IPS DF 6.9 (cell line): Measurements from ENCODE around the gene CCSER1.

Experiments
- DNase-seq: peaks from one replicate; pipeline ENCODE4 v3.0.0-alpha.2; 2013; ENCODE audit warnings: low read depth, low spot score
- H3K27ac ChIP-seq: one replicate; pipeline ENCODE4 v1.5.1; 2013; ENCODE audit warnings: low read length, control low read depth
- H3K27me3 ChIP-seq: 2 replicates; pipeline ENCODE4 v1.6.1; 2013; ENCODE audit warnings: mild to moderate bottlenecking, low read length; ENCODE audit not compliant: control insufficient read depth, insufficient read depth
- H3K36me3 ChIP-seq: 2 replicates; pipeline ENCODE4 v1.6.1; 2013; ENCODE audit warnings: low read length; ENCODE audit not compliant: control insufficient read depth, insufficient read depth
- H3K4me1 ChIP-seq: 2 replicates; pipeline ENCODE4 v1.6.1; 2013; ENCODE audit warnings: low read length; ENCODE audit not compliant: control insufficient read depth, insufficient read depth
- H3K4me3 ChIP-seq: 2 replicates; pipeline ENCODE4 v1.5.1; 2013; ENCODE audit warnings: mild to moderate bottlenecking, low read length
- H3K9me3 ChIP-seq: 2 replicates; pipeline ENCODE4 v1.6.1; 2013; ENCODE audit warnings: low read length, inconsistent platforms; ENCODE audit not compliant: control insufficient read depth, insufficient read depth
- WGBS: extraction: QIAGEN DNeasy Blood & Tissue Kit; methylation state at CpG from one replicate; pipeline ENCODE4 v1.1.7; 2013; ENCODE audit warnings: mixed read lengths, missing lambda C conversion rate; ENCODE audit not compliant: insufficient read length, insufficient coverage; 5-methylcytosine and 5-hydroxymethylcytosine counted together

CCSER1 gene

DNA sequence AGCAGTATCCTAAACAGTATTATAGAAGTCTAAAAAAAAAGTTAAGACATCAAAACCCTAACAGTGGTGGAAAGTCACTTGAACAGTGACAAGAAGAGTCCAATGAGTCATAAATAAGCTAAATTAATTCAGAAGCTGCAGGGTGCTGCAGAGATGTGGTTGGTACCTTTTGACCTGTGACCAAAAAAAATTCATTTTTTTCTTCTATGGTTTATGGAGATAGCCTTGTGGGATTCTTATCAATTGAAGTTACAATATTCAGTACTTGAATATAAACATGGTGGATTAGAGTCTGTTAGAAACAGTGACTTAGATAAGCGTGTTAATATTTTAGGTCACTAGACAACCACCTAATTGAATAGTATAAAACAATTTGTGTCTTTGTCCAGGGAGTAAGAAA lies 35.4 kb downstream of the CCSER1 start:
- no peak overlapping the region for H3K27ac ChIP-seq
- no CpG with 5 or more reads among the region's 1 CpG for WGBS
- H3K9me3 ChIP-seq: no peaks in the 10 kb centered on the region

DNA sequence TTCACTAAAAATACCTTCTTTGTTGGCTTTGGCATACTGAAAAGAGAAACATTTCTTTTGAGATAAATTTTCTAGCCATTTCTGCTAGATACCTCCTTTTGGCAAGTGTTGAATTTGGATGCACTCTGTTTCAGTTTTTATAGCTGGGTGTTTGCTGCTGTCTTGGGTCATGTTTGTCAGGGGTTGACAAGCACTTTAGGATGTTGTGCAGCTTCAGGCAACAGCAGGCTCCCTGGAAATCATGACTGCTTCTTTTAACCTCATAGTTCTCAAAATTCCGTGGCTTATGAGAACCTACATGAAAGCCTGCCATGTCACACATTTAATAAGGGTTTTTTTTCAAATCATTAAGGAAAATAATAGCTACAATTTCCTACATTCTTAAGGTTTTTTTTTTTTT lies 36.7 kb downstream of the CCSER1 start:
- no peaks in the 10 kb centered on the region for H3K9me3 ChIP-seq
- H3K4me1 ChIP-seq: no peaks in the 10 kb centered on the region
- no peaks in the 10 kb centered on the region for H3K27me3 ChIP-seq
- WGBS: no CpG with 5 or more reads among the region's 1 CpG
- H3K4me3 ChIP-seq: no peak overlapping the region
- H3K36me3 ChIP-seq: no peaks in the 10 kb centered on the region
- H3K27ac ChIP-seq: no peak overlapping the region
- no peak for DNase-seq

More for the DNA sequence above, 35.4 kb downstream of the CCSER1 start:
- H3K4me1 ChIP-seq: no peaks in the 10 kb centered on the region
- H3K4me3 ChIP-seq: no peak overlapping the region
- no peaks in the 10 kb centered on the region for H3K36me3 ChIP-seq
- no peak for DNase-seq
- H3K27me3 ChIP-seq: no peaks in the 10 kb centered on the region

DNA sequence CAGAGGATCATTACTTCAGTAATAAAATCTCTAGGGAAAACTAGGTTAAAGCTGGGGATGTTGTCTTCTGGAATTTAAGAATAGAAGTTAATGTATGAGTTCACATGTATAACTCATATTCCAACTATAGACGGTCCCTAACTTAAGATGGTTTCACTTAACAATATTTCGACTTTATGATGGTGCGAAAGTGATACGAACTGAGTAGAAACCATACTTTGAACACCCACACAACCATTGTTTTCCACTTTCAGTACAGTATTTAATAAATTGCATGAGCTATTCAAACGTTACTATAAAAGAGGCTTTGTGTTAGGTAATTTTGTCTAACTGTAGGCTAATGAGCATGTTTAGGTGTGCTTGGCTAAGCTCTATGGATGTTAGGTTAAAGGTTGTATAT lies 38.7 kb downstream of the CCSER1 start:
- H3K4me1 ChIP-seq: no peaks in the 10 kb centered on the region
- H3K27ac ChIP-seq: no peak overlapping the region
- no CpG with 5 or more reads among the region's 5 CpGs for WGBS
- no peak overlapping the region for H3K4me3 ChIP-seq
- H3K27me3 ChIP-seq: no peaks in the 10 kb centered on the region
- DNase-seq: no peak
- no peaks in the 10 kb centered on the region for H3K9me3 ChIP-seq
- H3K36me3 ChIP-seq: no peaks in the 10 kb centered on the region

DNA sequence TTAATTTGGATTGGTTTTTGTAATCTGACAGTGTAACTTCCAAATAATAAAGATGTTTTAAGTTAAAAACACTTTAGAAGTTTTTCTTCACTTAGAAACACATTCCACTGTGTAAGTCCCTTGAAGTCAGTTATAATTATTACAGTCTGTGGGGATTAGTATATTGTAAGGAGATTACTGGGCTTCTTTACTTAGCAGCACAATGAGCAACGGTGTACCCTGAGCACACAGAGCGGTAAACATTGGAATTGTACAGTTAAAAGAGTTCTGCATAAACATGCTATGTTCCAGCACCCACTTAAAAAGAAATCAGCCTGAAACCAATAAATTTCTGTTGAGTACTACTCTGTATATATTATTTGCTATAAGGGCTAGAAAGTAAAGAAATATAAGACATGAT lies 44.3 kb downstream of the CCSER1 start:
- H3K36me3 ChIP-seq: no peaks in the 10 kb centered on the region
- H3K9me3 ChIP-seq: no peaks in the 10 kb centered on the region
- H3K27me3 ChIP-seq: no peaks in the 10 kb centered on the region
- no peaks in the 10 kb centered on the region for H3K4me1 ChIP-seq
- no peak overlapping the region for H3K27ac ChIP-seq
- DNase-seq: no peak
- no CpG with 5 or more reads among the region's 2 CpGs for WGBS
- no peak overlapping the region for H3K4me3 ChIP-seq

- Histone ChIP-seq H3K27me3 (no peaks in the 10 kb centered on the region), H3K27ac (no peak overlapping the region), H3K9me3 (no peaks in the 10 kb centered on the region), H3K4me1 (no peaks in the 10 kb centered on the region), H3K36me3 (no peaks in the 10 kb centered on the region), H3K4me3 (no peak overlapping the region)
- no peak for DNase-seq
- no CpG with 5 or more reads among the region's 3 CpGs for WGBS
Measured at GRCh38 chr4:90174621-90175023, 47.4 kb downstream of the CCSER1 start.

DNA sequence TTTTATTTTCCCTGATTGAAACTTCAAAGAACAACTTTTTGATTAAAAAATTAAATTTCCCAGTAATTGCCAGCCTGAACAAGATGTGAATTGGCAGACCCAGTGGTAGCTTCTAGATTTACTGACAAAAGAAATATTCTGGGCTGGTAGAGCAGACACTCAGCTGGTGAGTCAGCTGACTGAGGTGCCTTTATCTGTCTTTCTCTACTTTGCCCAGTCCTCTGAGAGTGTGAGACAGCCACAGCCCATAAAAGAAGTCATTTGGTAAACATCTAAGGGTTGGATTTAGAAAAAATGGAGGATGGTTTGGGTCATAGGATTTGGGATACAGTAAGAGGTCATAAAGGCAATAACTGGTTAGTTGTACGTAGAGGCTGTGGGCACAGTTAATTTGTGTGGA lies 54.5 kb downstream of the CCSER1 start:
- no peaks in the 10 kb centered on the region for H3K9me3 ChIP-seq
- WGBS: 100% methylated on average over 1 of the region's 1 CpG
- H3K27ac ChIP-seq: no peak overlapping the region
- peaks cover 4% of the 10 kb centered on the region; the same call in 1 of the 2 replicates for H3K4me1 ChIP-seq
- no peaks in the 10 kb centered on the region for H3K27me3 ChIP-seq
- H3K4me3 ChIP-seq: no peak overlapping the region
- no peaks in the 10 kb centered on the region for H3K36me3 ChIP-seq
- DNase-seq: no peak

GRCh38 chr4:90183254-90183653 lies 56.1 kb downstream of the CCSER1 start:
- Histone ChIP-seq H3K4me3 (no peak overlapping the region), H3K36me3 (no peaks in the 10 kb centered on the region), H3K27ac (no peak overlapping the region), H3K27me3 (no peaks in the 10 kb centered on the region), H3K4me1 (peaks cover 4% of the 10 kb centered on the region; the same call in 1 of the 2 replicates), H3K9me3 (no peaks in the 10 kb centered on the region)
- no peak for DNase-seq
- WGBS: no CpG with 5 or more reads among the region's 3 CpGs

DNA sequence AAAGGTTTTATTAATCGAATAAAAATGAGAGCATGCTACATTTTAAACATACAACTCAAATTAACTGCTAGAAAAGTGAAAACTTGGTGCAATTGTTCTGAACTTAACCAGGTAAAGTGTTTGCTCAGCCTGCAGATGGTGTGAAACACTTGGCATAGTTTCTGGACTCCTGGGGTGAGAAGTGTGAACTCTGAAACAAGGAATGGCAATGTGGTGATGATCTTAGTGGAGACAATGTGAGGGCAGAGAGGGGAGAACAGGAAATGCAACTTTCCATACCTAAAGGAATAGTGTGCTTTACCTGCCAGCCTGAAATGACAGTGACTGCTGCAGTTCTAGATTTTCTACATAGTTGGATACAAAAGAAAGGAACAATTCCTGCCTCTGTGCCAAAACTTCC lies 57.4 kb downstream of the CCSER1 start:
- DNase-seq: no peak
- Histone ChIP-seq H3K9me3 (no peaks in the 10 kb centered on the region), H3K36me3 (no peaks in the 10 kb centered on the region), H3K27ac (no peak overlapping the region), H3K4me3 (no peak overlapping the region), H3K4me1 (peaks cover 4% of the 10 kb centered on the region; the same call in 1 of the 2 replicates), H3K27me3 (no peaks in the 10 kb centered on the region)
- no CpG with 5 or more reads among the region's 1 CpG for WGBS

- no peak overlapping the region for H3K27ac ChIP-seq
- WGBS: 100% methylated on average over 1 of the region's 1 CpG
- no peak overlapping the region for H3K4me3 ChIP-seq
- H3K27me3 ChIP-seq: no peaks in the 10 kb centered on the region
- DNase-seq: no peak
- H3K4me1 ChIP-seq: peaks cover 4% of the 10 kb centered on the region; the same call in 1 of the 2 replicates
- H3K36me3 ChIP-seq: no peaks in the 10 kb centered on the region
- no peaks in the 10 kb centered on the region for H3K9me3 ChIP-seq
Measured at GRCh38 chr4:90185416-90185815, 58.2 kb downstream of the CCSER1 start.

DNA sequence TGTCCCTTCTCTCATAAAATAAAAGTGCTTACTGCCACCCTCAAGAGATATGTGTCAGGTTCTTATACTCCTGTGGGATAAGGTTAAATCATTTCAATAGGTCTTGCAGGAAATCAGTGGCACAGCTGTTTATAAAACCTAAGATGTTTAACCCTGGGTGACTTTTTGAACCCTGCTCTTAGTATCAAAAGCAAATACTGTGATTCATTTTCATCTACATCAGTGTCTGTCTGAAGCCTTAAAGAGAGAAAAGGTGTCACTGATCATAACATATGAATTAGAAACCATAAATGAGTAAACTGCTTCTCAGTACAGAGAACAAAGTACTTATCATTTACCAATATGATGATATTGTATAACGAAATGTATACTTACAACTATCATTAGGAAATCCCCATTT lies 59.0 kb downstream of the CCSER1 start:
- Histone ChIP-seq H3K4me3 (no peak overlapping the region), H3K9me3 (no peaks in the 10 kb centered on the region), H3K27me3 (no peaks in the 10 kb centered on the region), H3K36me3 (no peaks in the 10 kb centered on the region), H3K27ac (no peak overlapping the region), H3K4me1 (peaks cover 4% of the 10 kb centered on the region; the same call in 1 of the 2 replicates)
- WGBS: no CpG with 5 or more reads among the region's 1 CpG
- DNase-seq: no peak

DNA sequence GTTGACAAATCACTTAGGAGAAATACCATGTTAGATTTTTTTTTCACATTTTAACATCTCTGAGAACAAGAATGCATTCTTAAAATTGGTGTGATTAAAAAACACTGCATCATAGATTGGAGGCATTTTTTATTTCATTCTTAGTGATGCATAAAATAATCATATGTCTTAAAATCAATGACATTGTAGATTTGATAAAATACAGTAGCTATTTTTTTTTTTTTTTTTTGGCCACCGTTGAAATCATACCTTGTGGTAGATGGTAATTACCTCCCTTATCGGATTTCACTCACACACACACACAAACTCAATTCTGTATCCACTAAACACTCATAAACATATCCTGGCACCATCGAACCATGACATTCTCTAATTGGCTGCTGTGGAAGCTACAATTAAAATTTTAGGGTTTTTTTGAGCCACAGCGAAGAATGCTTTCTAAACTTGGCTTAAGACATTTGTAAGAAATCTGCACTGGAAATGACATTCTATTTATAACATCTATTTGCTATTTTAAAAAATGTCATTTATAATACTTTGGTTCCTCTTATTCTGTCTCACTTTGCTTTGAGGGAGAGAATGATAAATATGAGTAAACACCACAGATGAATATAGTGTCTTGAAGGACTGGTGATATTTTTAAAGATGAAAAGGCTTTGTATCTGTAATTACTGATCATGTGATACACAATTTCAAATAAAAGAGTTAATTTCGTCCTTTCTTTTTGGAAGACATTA lies 60.1 kb downstream of the CCSER1 start:
- whole genome bisulfite sequencing: no CpG with 5 or more reads among the region's 5 CpGs
- H3K4me3 ChIP-seq: no peak overlapping the region
- H3K36me3 ChIP-seq: no peaks in the 10 kb centered on the region
- H3K4me1 ChIP-seq: peaks cover 4% of the 10 kb centered on the region; the same call in 1 of the 2 replicates
- H3K27me3 ChIP-seq: no peaks in the 10 kb centered on the region
- DNase-seq: no peak
- H3K9me3 ChIP-seq: no peaks in the 10 kb centered on the region
- H3K27ac ChIP-seq: no peak overlapping the region
